Measurements from ENCODE around the gene SGSM1.

Gene SGSM1

GRCh38 chr22:24803064-24803542 lies 2.9 kb upstream of the SGSM1 start:
- intact Hi-C loops (cut with DNase I): no loop called here
- DNase-seq: peak; percentile 21 to 89 (median 74)

- intact Hi-C loops (cut with DNase I): no loop called here
- DNase-seq: peak in 12 of 42 donors; percentile 18 to 60 (median 36)
Observed at GRCh38 chr22:24806663-24807001, 621 bp downstream of the SGSM1 start.

GRCh38 chr22:24807284-24807950 lies 1.4 kb downstream of the SGSM1 start:
- peak in 21 of 42 donors; percentile 19 to 76 (median 35) for DNase-seq
- intact Hi-C loops (cut with DNase I): no loop called here

- intact Hi-C loops (cut with DNase I): no loop called here
- DNase-seq: peak in 11 of 42 donors; percentile 25 to 50 (median 41)
Observed at GRCh38 chr22:24809331-24809730, 3.3 kb downstream of the SGSM1 start.

GRCh38 chr22:24810043-24810749 lies 4.2 kb downstream of the SGSM1 start:
- DNase-seq: peak; percentile 36 to 91 (median 69)
- intact Hi-C loops (cut with DNase I): no loop called here

GRCh38 chr22:24812950-24813775 lies 7.2 kb downstream of the SGSM1 start:
- intact Hi-C loops (cut with DNase I): no loop called here
- DNase-seq: no peak

- no peak for DNase-seq
Observed at GRCh38 chr22:24813861-24814770, 8.1 kb downstream of the SGSM1 start.

GRCh38 chr22:24816806-24817205 lies 10.8 kb downstream of the SGSM1 start:
- DNase-seq: no peak
- intact Hi-C loops (cut with DNase I): no loop called here

More at GRCh38 chr22:24813861-24814770, 8.1 kb downstream of the SGSM1 start:
- intact Hi-C loops (cut with DNase I): no loop called here

GRCh38 chr22:24819487-24819886 lies 13.5 kb downstream of the SGSM1 start:
- intact Hi-C loops (cut with DNase I): no loop called here
- no peak for DNase-seq

- intact Hi-C loops (cut with DNase I): no loop called here
Observed at GRCh38 chr22:24819911-24820461, 14.0 kb downstream of the SGSM1 start.

GRCh38 chr22:24822471-24822870 lies 16.5 kb downstream of the SGSM1 start:
- DNase-seq: no peak

More at GRCh38 chr22:24819911-24820461, 14.0 kb downstream of the SGSM1 start:
- DNase-seq: peak in 7 of 42 donors; percentile 19 to 49 (median 39)

GRCh38 chr22:24823787-24824186 lies 17.8 kb downstream of the SGSM1 start:
- intact Hi-C loops (cut with DNase I): no loop called here
- no peak for DNase-seq

More at GRCh38 chr22:24822471-24822870, 16.5 kb downstream of the SGSM1 start:
- intact Hi-C loops (cut with DNase I): no loop called here

- intact Hi-C loops (cut with DNase I): no loop called here
- no peak for DNase-seq
Observed at GRCh38 chr22:24824250-24824649, 18.2 kb downstream of the SGSM1 start.

- no peak for DNase-seq
- intact Hi-C loops (cut with DNase I): no loop called here
Observed at GRCh38 chr22:24824915-24825314, 18.9 kb downstream of the SGSM1 start.

- no peak for DNase-seq
- intact Hi-C loops (cut with DNase I): no loop called here
Observed at GRCh38 chr22:24826710-24827285, 20.8 kb downstream of the SGSM1 start.

GRCh38 chr22:24827296-24827695 lies 21.3 kb downstream of the SGSM1 start:
- DNase-seq: no peak
- intact Hi-C loops (cut with DNase I): no loop called here

- DNase-seq: no peak
- intact Hi-C loops (cut with DNase I): no loop called here
Observed at GRCh38 chr22:24830205-24830979, 24.4 kb downstream of the SGSM1 start.
